Glomerular endothelial cell (primary cell): ENCODE measurements around the gene NUDT13. TPM values are rescaled to one million over a fixed set of nuclear protein-coding genes. Genes with fewer than 3 reads are reported as not detected.

Source experiments
- DNase-seq: peaks from one replicate; pipeline ENCODE4 v3.0.0-alpha.2; 2011; ENCODE audit warnings: low read depth, low spot score; ENCODE audit errors: extremely low read depth
- total RNA-seq: library from RNA; depleted of rRNA; stranded (reverse); fragments of >200 nt; gene quantifications from 2 replicates; pipeline ENCODE4 v1.2.3, GENCODE V29; 2015

NUDT13 gene
- total RNA-seq, 1 donor from 2014 or later = 0.99 TPM

GRCh38 chr10:73161079-73161478 lies 50.8 kb downstream of the NUDT13 start:
- no peak for DNase-seq

DNA sequence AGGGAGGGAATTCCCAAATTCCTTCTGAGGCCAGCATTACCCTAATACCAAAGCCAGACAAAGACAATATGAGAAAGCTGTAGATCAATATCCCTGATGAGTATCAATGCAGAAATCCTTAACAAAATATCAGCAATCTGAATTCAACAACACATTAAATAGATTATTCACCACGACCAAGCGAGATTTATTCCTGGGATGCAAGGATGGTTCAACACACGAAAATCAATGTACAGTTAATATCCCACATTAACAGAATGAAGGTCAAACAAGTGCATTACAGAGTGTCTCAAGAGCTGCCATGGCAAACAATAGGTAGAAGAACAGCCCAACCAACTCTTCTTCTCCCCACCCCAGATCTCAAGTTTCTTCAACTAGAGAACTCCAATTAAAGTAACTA lies 51.4 kb downstream of the NUDT13 start:
- DNase-seq = no peak

- no peak for DNase-seq
Observed at GRCh38 chr10:73163096-73163495, 52.8 kb downstream of the NUDT13 start.

DNA sequence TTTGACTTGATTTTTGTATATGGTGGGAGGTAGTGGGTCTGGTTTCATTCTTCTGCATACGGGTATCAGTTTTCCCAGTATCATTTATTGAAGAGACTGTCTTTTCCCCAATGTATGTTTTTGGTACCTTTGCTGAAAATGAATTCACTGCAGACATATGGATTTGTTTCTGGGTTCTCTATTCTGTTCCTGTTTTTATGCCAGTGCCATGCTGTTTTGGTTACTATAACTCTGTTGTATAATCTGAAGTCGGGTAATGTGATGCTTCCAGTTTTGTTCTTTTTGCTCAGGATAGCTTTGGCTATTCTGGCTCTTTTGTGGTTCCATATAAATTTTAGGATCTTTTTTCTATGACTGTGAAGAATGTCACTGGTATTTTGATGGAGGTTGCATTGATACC lies 56.7 kb downstream of the NUDT13 start:
- DNase-seq = no peak

DNA sequence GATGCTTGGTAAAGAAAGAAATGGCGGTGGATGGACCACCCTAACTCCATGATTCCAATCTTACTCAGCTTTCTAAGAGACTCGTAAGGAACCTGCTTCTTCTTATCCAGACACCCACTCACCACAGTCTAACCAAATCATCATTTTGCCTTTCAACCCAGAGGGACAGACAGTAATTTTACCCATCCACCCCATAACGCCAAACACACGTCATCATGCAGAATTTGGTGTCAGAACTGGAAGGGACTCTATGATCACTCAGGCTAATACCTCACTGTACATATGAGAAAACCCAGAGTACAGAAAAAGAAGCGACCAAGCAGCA lies 57.2 kb downstream of the NUDT13 start:
- DNase-seq = no peak

- DNase-seq = peak; percentile 80
Observed at GRCh38 chr10:73167783-73168464, 57.7 kb downstream of the NUDT13 start, which contains the start of the genes ECD and FAM149B1. Gene ECD, minus strand, starts transcription at chr10:73168008. Its CDS starts 4,071 bp downstream, at chr10:73163937. Gene FAM149B1, plus strand, starts transcription at chr10:73168119. Its CDS starts 221 bp downstream, at chr10:73168340.

GRCh38 chr10:73168465-73168803 lies 58.2 kb downstream of the NUDT13 start:
- DNase-seq = no peak

DNA sequence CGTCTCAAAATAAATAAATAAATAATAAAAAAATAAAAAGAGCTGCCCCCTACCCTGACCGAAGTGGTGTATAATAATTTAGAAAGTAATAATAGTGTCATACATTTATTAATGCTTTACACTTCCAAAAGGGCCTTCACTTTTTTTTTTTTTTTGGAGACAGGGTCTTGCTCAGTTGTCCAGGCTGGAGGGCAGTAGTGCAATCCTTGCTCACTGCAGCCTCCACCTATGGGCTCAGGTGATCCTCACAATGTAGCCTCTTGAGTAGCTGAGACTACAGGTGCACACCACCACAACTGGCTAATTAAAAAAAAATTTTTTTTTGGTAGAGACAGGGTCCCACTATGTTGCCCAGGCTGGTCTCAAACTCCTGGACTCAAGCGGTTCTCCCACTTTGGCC lies 59.1 kb downstream of the NUDT13 start:
- DNase-seq = no peak

- DNase-seq = no peak
Observed at GRCh38 chr10:73172867-73173266, 62.6 kb downstream of the NUDT13 start.

DNA sequence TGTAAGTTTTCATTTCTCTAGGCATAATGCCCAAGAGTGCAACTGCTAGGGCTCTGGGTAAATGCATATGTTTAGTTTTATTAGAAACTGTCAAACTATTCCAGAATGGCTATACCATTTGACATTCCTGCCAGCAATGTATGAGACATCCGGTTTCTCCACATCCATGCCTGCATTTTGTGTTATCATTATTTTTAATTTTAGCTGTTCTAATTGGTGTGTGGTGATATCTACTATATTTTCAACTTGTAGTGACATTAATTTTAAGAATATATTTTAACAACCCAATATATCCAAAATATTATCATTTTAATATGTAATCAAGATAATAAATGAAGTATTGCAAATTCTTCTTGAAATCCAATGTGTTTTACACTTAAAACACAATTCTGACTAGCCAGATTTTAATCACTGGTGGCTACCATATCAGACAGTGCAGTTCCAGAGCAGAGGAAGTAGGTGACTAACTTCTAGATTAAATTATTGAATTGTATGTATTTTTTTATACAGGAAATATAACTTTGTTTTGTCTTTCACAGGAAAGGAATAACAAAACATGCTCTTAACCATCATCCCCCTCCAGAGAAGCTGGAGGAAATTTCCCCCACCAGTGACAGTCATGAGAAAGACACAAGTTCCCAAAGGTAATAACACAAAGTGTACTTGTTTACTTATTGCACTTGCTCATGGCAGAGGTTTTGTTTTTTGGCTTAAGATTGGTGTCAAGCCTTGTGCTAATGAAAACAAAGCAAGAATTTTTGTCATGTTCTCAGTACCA lies 64.1 kb downstream of the NUDT13 start:
- DNase-seq = no peak

Other genes starting within 250 kb of the NUDT13 start
- 0.19 TPM in 1 of 2 replicates, not detected in the other for gene OIT3, start 216.7 kb upstream of the NUDT13 start, total RNA-seq
- not detected in 2 replicates for gene PLA2G12B, start 155.6 kb upstream of the NUDT13 start, total RNA-seq
- 82.2 and 83.8 TPM in 2 replicates for gene P4HA1, start 13.6 kb upstream of the NUDT13 start, total RNA-seq
- gene ECD, start 57.6 kb downstream of the NUDT13 start, total RNA-seq = 38.4 and 41.2 TPM in 2 replicates
- gene FAM149B1, start 57.7 kb downstream of the NUDT13 start, total RNA-seq = 15.0 and 16.5 TPM in 2 replicates
- 19.3 and 26.1 TPM in 2 replicates for gene DNAJC9, start 136.8 kb downstream of the NUDT13 start, total RNA-seq
- 46.3 and 48.6 TPM in 2 replicates for gene MRPS16, start 142.2 kb downstream of the NUDT13 start, total RNA-seq
- gene CFAP70, start 248.4 kb downstream of the NUDT13 start, total RNA-seq = 0.39 and 0.41 TPM in 2 replicates